Breast epithelium (tissue), 4 donors: Measurements from ENCODE around the gene PAIP2B. TPM values are rescaled to one million over a fixed set of nuclear protein-coding genes. Genes with fewer than 3 reads are reported as not detected.
"Not testable (repeated sequence)": the region's sequence is repeated elsewhere in the genome, so short reads cannot be mapped to it uniquely, and the experiment has no call there.

Source experiments
- DNase-seq, 2 donors: peaks; one replicate each; pipeline ENCODE4 v3.0.0-alpha.2; 2019; ENCODE audit warnings: low spot score in 2 of 2
- H3K27ac ChIP-seq, 2 donors: fragments of 200-600 bp; sonication (generic) in 1 of 2; one replicate each; pipeline ENCODE4 v1.5.1; 2016 to 2019; ENCODE audit warnings: mild to moderate bottlenecking in 1 of 2
- H3K27me3 ChIP-seq, 2 donors: fragments of 200-600 bp; sonication (generic) in 1 of 2; one replicate each; pipeline versions ENCODE4 v1.5.1 to v1.6.0; 2017 to 2019; ENCODE audit warnings: control low read depth in 1 of 2, mild to moderate bottlenecking in 1 of 2
- H3K36me3 ChIP-seq: fragments of 200-600 bp; one replicate; pipeline ENCODE4 v1.5.1; 2019
- H3K4me1 ChIP-seq, 2 donors: fragments of 200-600 bp; sonication (generic); one replicate each; pipeline ENCODE4 v1.5.1; 2016 to 2019; ENCODE audit warnings: control low read depth in 1 of 2
- H3K4me3 ChIP-seq, 3 donors: fragments of 200-600 bp; sonication (generic); 1 replicate in 2 of 3; 2 replicates in 1 of 3; pipeline ENCODE4 v1.5.1; 2016 to 2019; ENCODE audit warnings: mild to moderate bottlenecking in 3 of 3, moderate library complexity in 2 of 3
- H3K9me3 ChIP-seq, 2 donors: fragments of 200-600 bp; sonication (generic) in 1 of 2; one replicate each; pipeline ENCODE4 v1.5.1; 2016 to 2019; ENCODE audit warnings: control low read depth in 1 of 2
- CTCF ChIP-seq, 3 donors: fragments of 450-650 bp; IDR thresholded peaks; one replicate each; pipeline ENCODE4 v1.5.1; 2016 to 2017; ENCODE audit warnings: antibody characterized with exemption in 3 of 3, mild to moderate bottlenecking in 3 of 3, moderate library complexity in 3 of 3
- POLR2A ChIP-seq: fragments of 450-650 bp; IDR thresholded peaks from one replicate; pipeline ENCODE4 v1.6.1; 2016; ENCODE audit warnings: antibody characterized with exemption, mild to moderate bottlenecking, moderate library complexity
- POLR2AphosphoS5 ChIP-seq, 3 donors: sonication (generic); formaldehyde crosslinking; IDR thresholded peaks; one replicate each; pipeline ENCODE4 v1.6.1; 2017; ENCODE audit warnings: antibody characterized with exemption in 3 of 3
- intact Hi-C: fragments of 100-400 bp; cut with DNase I; formaldehyde crosslinking; loops from one replicate; pipeline ENCODE4 v1.15.1; 2023; ENCODE audit warnings: low total_unique reads
- total RNA-seq, 3 donors: library from RNA; depleted of rRNA; stranded (reverse); fragments of >200 nt; gene quantifications; one replicate each; pipeline ENCODE4 v1.1.0, GENCODE V29; 2016

Gene PAIP2B
- total RNA-seq, 3 donors from 2014 or later: 6.9 to 13.0 (median 9.0) TPM

- no peaks in the 10 kb centered on the region for H3K27me3 ChIP-seq
- no peaks in the 10 kb centered on the region for H3K36me3 ChIP-seq
- intact Hi-C loops: no loop called here
- H3K4me3 ChIP-seq: no peak overlapping the region
- no peaks in the 10 kb centered on the region for H3K9me3 ChIP-seq
- no peak for DNase-seq
- TF ChIP-seq POLR2AphosphoS5 (IDR thresholded peaks at IDR 0.05) (no peak), CTCF (IDR thresholded peaks at IDR 0.05) (no peak), POLR2A (no peak)
- H3K27ac ChIP-seq: no peak overlapping the region
- no peaks in the 10 kb centered on the region for H3K4me1 ChIP-seq
Measured at GRCh38 chr2:71235930-71236587, 9.2 kb upstream of the PAIP2B start.

DNA sequence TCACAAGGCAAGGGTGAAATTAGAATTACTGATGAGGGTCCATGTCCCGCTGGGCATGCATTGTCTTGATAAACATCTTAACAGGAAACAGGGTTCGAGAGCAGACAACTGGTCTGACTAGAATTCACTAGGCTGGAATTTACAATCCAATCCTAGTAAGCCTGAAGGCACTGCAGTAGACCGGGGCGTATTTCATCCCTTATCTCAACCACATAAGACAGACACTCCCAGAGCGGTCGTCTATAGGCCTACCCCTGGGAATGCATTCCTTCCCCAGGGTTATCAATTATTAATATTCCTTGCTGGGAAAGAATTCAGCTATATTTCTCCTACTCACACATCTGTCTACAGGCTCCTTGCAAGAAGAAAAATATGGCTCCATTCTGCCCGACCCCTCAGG, 6.2 kb upstream of the PAIP2B start:
- H3K27me3 ChIP-seq, intact Hi-C loops, DNase-seq, H3K4me1 ChIP-seq, H3K27ac ChIP-seq, H3K4me3 ChIP-seq, H3K36me3 ChIP-seq, H3K9me3 ChIP-seq: not testable (repeated sequence)

- no peaks in the 10 kb centered on the region for H3K4me1 ChIP-seq
- intact Hi-C loops: no loop called here
- no peaks in the 10 kb centered on the region for H3K9me3 ChIP-seq
- no peaks in the 10 kb centered on the region for H3K27me3 ChIP-seq
- no peaks in the 10 kb centered on the region for H3K36me3 ChIP-seq
- TF ChIP-seq CTCF (IDR thresholded peaks at IDR 0.05) (no peak), POLR2AphosphoS5 (IDR thresholded peaks at IDR 0.05) (no peak), POLR2A (no peak)
- H3K27ac ChIP-seq: peak overlapping the region; percentile 90 to 93
- H3K4me3 ChIP-seq: peak overlapping the region; percentile 65 to 98 (median 83)
- peak; percentile 48 to 58 for DNase-seq
Measured at GRCh38 chr2:71226096-71226964, 573 bp downstream of the PAIP2B start.

DNA sequence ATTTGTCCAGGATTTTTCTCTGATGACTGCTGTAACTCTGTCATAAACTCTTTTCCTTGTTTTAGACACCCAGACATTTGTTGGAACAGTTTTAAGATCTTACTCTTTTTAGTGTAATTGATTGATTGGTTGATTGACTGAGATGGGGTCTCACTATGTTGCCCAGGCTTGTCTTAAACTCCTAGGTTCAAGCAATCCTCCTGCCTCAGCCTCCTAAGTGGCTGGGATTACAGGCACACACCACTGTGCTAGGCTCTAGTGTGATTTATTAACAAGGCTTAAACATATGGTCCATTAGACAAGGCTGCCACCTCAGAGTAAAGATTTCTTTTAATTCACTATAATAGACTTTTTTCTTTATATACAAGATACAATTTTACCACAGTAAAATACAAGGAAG, 2.0 kb downstream of the PAIP2B start:
- intact Hi-C loops: no loop called here
- H3K4me3 ChIP-seq: no peak overlapping the region

DNA sequence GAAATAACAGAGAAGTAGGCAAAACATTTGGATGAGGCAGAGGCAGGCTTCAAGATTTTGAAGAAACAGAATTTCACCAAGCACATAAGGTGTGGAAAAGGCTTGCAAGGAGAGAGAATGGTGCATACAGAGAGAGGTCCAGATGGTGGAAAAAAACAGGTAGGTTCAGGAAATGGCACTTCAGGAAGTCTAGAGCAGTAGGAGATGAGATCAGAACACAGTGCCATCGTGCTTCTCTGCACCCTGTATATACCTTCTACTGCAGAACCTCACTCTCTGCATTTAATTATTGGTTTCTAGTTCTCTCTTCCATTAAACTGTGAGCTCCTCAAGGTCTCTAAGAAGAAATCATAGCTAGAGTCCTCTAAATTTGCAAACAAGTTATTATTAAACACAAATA, 2.4 kb downstream of the PAIP2B start:
- TF ChIP-seq POLR2AphosphoS5 (IDR thresholded peaks at IDR 0.05): no peak
- TF ChIP-seq CTCF (IDR thresholded peaks at IDR 0.05): no peak
- H3K4me1 ChIP-seq: no peaks in the 10 kb centered on the region
- H3K9me3 ChIP-seq: no peaks in the 10 kb centered on the region
- intact Hi-C loops: no loop called here
- DNase-seq: no peak
- H3K36me3 ChIP-seq: no peaks in the 10 kb centered on the region
- H3K27me3 ChIP-seq: no peaks in the 10 kb centered on the region
- H3K4me3 ChIP-seq: no peak overlapping the region
- no peak overlapping the region for H3K27ac ChIP-seq

More for the DNA sequence above, 2.0 kb downstream of the PAIP2B start:
- Histone ChIP-seq H3K4me1 (no peaks in the 10 kb centered on the region), H3K9me3 (no peaks in the 10 kb centered on the region), H3K27ac (no peak overlapping the region), H3K36me3 (no peaks in the 10 kb centered on the region), H3K27me3 (no peaks in the 10 kb centered on the region)
- no peak for TF ChIP-seq CTCF (IDR thresholded peaks at IDR 0.05)
- no peak for TF ChIP-seq POLR2AphosphoS5 (IDR thresholded peaks at IDR 0.05)
- TF ChIP-seq POLR2A: no peak
- no peak for DNase-seq
